NOMO-1 treated with dmso at 0.1 percent for 144 hours (cell line): ENCODE results near the gene RWDD4.

Experiments
- DNase-seq: peaks from one replicate; lab custom pipeline; 2025; ENCODE audit not compliant: unreplicated experiment; lab: John Stamatoyannopoulos, UW

Gene RWDD4

DNA sequence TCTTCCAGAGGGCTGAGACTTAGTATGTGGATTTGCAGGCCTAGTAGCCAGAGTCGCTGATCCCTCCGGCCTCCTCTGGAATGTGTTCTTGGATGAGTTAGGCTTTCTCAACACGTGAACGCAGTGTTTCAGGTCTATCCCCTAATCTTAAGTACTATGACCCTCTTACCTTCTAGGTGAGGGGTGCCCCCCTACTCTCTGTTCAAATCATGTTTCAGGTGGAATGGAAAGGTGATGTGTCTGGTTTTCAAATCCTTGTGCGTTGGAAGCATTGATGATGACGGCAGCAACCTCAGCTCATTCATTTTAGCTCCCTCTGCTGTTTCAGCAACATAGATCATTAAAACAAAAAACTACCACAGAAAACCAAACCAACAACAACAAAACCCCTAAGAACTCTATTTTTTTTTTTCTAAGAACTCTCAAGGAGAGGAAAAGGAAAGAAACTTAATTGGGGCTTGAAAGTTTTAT lies 56.4 kb downstream of the RWDD4 start:
- no peak for DNase-seq

DNA sequence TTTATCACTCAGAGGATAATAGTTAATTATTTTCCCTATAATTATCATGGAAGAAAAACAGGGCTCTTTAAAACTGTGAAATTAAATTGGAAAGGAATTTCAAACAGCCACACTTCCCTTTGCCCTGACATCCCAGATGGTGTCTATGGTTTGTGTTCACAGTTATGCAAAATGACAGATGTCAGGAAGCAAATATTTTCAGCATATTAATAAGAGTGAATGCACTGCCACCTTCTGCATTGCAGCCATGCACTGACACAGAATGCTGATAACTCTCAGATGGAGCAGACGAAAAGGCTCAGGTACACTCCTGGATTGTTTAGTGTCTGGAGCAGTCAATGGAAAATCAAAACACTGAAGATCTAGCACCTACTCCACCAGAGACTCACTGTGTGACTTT lies 57.6 kb downstream of the RWDD4 start:
- DNase-seq: no peak

DNA sequence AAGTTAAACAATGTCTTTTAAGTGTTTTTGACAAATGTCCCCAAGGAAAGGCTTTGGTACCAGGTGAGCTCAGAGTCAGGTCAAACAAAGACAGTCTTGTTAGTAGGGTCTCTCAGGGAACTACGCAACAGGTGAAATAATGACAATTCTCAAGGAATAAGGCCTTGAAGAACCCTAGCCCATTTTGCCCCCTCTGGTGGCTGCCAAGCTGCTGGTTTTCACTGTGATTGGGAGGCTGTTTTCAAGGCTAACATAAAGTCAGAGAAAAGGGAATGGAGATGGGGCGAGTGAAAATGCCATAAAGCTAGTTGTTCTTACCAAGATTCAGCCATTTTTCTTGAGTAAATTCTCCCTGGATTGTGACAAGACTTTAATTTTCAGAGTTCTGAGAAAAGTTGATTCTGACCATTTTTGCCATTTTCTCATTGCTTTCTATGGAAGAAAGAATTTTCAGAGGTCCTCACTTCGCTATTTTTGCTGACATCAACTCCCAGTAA lies 58.7 kb downstream of the RWDD4 start:
- DNase-seq: no peak

GRCh38 chr4:183599690-183600089 lies 59.3 kb downstream of the RWDD4 start:
- DNase-seq: no peak

DNA sequence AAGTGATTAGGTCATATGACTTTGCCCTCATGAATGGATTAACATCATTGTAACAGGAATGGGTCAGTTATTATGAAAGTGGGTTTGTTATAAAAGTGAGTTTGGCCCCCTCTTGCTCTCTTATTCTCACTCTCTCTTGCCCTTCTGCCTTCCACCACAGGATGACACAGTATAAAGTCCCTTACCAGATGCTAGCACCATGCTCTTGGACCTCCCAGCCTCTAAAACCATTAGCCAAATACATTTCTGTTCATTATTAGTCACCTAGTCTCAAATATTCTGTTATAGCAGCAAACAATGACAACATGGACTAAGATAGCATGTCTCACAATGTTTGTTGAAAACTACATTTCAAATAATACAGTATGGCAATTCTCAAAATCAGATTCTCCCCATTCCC lies 59.7 kb downstream of the RWDD4 start:
- no peak for DNase-seq

- no peak for DNase-seq
These were observed 62.8 kb downstream of the RWDD4 start for GRCh38 chr4:183596067-183596757.

DNA sequence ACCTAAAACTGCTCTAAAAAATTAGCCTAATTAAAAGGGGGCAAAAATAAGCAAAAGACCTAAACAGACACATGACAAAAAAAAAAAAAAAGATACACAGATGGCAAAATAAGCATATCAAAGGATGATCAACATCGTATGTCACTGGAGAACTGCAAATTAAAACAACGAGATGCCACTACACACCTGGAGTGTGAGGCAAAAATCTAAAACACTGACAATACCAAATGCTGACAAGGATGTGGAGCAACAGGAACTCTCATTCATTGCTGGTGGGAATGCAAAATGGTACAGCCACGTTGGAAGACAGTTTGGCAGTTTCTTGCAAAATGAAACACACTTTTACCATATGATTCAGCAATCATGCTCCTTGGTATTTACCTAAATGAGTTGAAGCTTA lies 64.2 kb downstream of the RWDD4 start:
- DNase-seq: no peak

GRCh38 chr4:183591301-183591700 lies 67.7 kb downstream of the RWDD4 start:
- no peak for DNase-seq
